K562 (cell line): ENCODE results near the gene SLC20A1.

Experiments
- BHLHE40 ChIP-seq: IDR thresholded peaks from 2 replicates; pipeline ENCODE4 v1.6.1; 2011; ENCODE audit warnings: low read length, improper control_type of control experiment
- CTCF ChIP-seq, 3 experiments: IDR thresholded peaks in 2 of 3; conservative IDR thresholded peaks in 1 of 3; 2 replicates each; pipeline ENCODE4 v1.5.1; 2011 to 2012; ENCODE audit warnings: low read length in 3 of 3, mild to moderate bottlenecking in 3 of 3, control low read depth in 2 of 3, improper control_type of control experiment in 1 of 3, inconsistent platforms in 1 of 3, low read depth in 1 of 3, mixed read lengths in 1 of 3, moderate library complexity in 1 of 3; ENCODE audit not compliant: insufficient read depth in 2 of 3
- EHMT2 ChIP-seq: fragments of 450-650 bp; IDR thresholded peaks from 2 replicates; pipeline ENCODE4 v1.6.1; 2018; ENCODE audit warnings: antibody characterized with exemption
- FOXK1 ChIP-seq: sonication (generic); formaldehyde crosslinking; IDR thresholded peaks from 2 replicates; pipeline ENCODE4 v1.8.0; 2022; ENCODE audit warnings: missing genetic modification reagents, mild to moderate bottlenecking, borderline replicate concordance
- FOXP1 ChIP-seq: sonication (generic); formaldehyde crosslinking; IDR thresholded peaks from 2 replicates; pipeline ENCODE4 v1.8.0; 2022; ENCODE audit warnings: mild to moderate bottlenecking, missing genetic modification reagents
- JUNB ChIP-seq: fragments of 450-650 bp; formaldehyde crosslinking; conservative IDR thresholded peaks from 2 replicates; pipeline ENCODE4 v1.4.0; 2020; ENCODE audit warnings: mild to moderate bottlenecking
- MNT ChIP-seq, 2 experiments: fragments of 450-650 bp; conservative IDR thresholded peaks; 2 replicates each; pipeline ENCODE4 v1.6.1; 2017; ENCODE audit warnings: mild to moderate bottlenecking in 2 of 2, moderate library complexity in 2 of 2
- MXD1 ChIP-seq: fragments of 250-450 bp; sonication (Bioruptor Pico); IDR thresholded peaks from 2 replicates; pipeline ENCODE4 v1.8.0; 2021; ENCODE audit warnings: borderline replicate concordance, mild to moderate bottlenecking, moderate library complexity; ENCODE audit not compliant: poor library complexity, severe bottlenecking
- NBN ChIP-seq: fragments of 450-650 bp; IDR thresholded peaks from 2 replicates; pipeline ENCODE4 v1.6.1; 2016; ENCODE audit warnings: low read depth, mild to moderate bottlenecking
- NFXL1 ChIP-seq: fragments of 450-650 bp; formaldehyde crosslinking; IDR thresholded peaks from 2 replicates; pipeline ENCODE4 v1.4.0; 2021; ENCODE audit warnings: mild to moderate bottlenecking
- RAD21 ChIP-seq, 2 experiments: fragments of 250-450 bp in 1 of 2; fragments of 450-650 bp in 1 of 2; sonication (Bioruptor Pico) in 1 of 2; formaldehyde crosslinking in 1 of 2; IDR thresholded peaks in 1 of 2; conservative IDR thresholded peaks in 1 of 2; 2 replicates each; pipeline versions ENCODE4 v1.4.0 to v1.8.0; 2020 to 2022; ENCODE audit warnings: mild to moderate bottlenecking in 2 of 2, moderate library complexity in 1 of 2
- SMAD3 ChIP-seq: fragments of 450-650 bp; formaldehyde crosslinking; conservative IDR thresholded peaks from 2 replicates; pipeline ENCODE4 v1.4.0; 2020; ENCODE audit warnings: mild to moderate bottlenecking
- TCF7L2 ChIP-seq: fragments of 150-350 bp; IDR thresholded peaks from 2 replicates; pipeline ENCODE4 v1.6.1; 2016; ENCODE audit warnings: low read depth, mild to moderate bottlenecking, low read length, moderate library complexity
- ZNF274 ChIP-seq: IDR thresholded peaks from 2 replicates; pipeline ENCODE4 v1.6.1; 2011; ENCODE audit warnings: low read depth, mild to moderate bottlenecking, low read length, moderate library complexity, borderline replicate concordance

GRCh38 chr2:112629823-112630222 lies 15.9 kb upstream of the SLC20A1 start:
- TF ChIP-seq MXD1: no peak
- no peak for TF ChIP-seq EHMT2
- TF ChIP-seq SMAD3: no peak
- no peak for TF ChIP-seq MNT (conservative IDR thresholded peaks at IDR 0.05)
- TF ChIP-seq ZNF274: no peak
- TF ChIP-seq NBN: no peak
- no peak for TF ChIP-seq CTCF (IDR thresholded peaks at IDR 0.05 in 2 of 3, conservative IDR thresholded peaks at IDR 0.05 in 1 of 3; ENCODE audit: insufficient read depth in 2 of 3, low read depth in 1 of 3, low read length in 3 of 3)
- TF ChIP-seq TCF7L2: no peak
- no peak for TF ChIP-seq BHLHE40
- no peak for TF ChIP-seq FOXK1
- no peak for TF ChIP-seq FOXP1 (CRISPR knock-in tag)
- no peak for TF ChIP-seq NFXL1 (CRISPR knock-in tag)
- TF ChIP-seq RAD21 (CRISPR knock-in tag; conservative IDR thresholded peaks at IDR 0.05 in 1 of 2, IDR thresholded peaks at IDR 0.05 in 1 of 2): no peak
- no peak for TF ChIP-seq JUNB (CRISPR knock-in tag)
